ENCODE results near the gene PCSK5. TPM values are rescaled to one million over a fixed set of nuclear protein-coding genes. Genes with fewer than 3 reads are reported as not detected.

Gene PCSK5
- total and polyA plus RNA-seq, 2 experiments from 2014 or later, result 59.1 to 71.7 TPM

DNA sequence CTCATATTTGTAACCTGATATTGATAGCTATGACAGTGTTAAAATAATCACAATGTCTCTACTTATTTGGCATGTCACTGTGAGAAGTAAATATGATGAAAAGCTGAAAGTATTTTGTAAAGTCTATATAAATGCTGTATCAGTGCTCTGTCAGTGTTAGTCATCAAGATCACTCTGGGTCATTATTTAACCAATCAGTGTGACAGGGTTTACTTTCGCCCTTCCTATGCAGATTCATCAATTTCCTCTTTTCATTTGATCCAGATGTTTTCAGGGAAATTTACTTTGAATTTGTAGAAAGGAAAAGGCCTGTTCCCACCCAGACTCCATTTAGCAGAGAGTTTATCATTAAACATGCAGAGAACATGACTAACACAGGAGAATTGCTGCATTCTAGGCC, 9.9 kb upstream of the PCSK5 start:
- Histone ChIP-seq H3K27ac (no peak overlapping the region), H3K9me3 (ENCODE audit: low read depth) (no peaks in the 10 kb centered on the region), H3K79me2 (no peaks in the 10 kb centered on the region), H3K36me3 (replicated peaks; ENCODE audit: insufficient read depth, low read depth) (no peaks in the 10 kb centered on the region), H3K4me1 (ENCODE audit: insufficient read depth) (no peaks in the 10 kb centered on the region), H3K4me3 (no peak overlapping the region), H3K9me2 (replicated peaks; ENCODE audit: insufficient read depth) (no peaks in the 10 kb centered on the region), H3K27me3 (no peaks in the 10 kb centered on the region), H3K4me2 (no peak overlapping the region), H2AFZ (no peak overlapping the region), H4K20me1 (ENCODE audit: insufficient read depth, poor library complexity, severe bottlenecking) (no peaks in the 10 kb centered on the region)
- WGBS (ENCODE audit: low lambda C conversion rate, missing lambda C conversion rate), result 47% methylated on average over 1 of the region's 1 CpG
- TF ChIP-seq, protein P1, sequence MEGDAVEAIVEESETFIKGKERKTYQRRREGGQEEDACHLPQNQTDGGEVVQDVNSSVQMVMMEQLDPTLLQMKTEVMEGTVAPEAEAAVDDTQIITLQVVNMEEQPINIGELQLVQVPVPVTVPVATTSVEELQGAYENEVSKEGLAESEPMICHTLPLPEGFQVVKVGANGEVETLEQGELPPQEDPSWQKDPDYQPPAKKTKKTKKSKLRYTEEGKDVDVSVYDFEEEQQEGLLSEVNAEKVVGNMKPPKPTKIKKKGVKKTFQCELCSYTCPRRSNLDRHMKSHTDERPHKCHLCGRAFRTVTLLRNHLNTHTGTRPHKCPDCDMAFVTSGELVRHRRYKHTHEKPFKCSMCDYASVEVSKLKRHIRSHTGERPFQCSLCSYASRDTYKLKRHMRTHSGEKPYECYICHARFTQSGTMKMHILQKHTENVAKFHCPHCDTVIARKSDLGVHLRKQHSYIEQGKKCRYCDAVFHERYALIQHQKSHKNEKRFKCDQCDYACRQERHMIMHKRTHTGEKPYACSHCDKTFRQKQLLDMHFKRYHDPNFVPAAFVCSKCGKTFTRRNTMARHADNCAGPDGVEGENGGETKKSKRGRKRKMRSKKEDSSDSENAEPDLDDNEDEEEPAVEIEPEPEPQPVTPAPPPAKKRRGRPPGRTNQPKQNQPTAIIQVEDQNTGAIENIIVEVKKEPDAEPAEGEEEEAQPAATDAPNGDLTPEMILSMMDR (IDR thresholded peaks at IDR 0.05; ENCODE audit: poor library complexity), result no peak
- TF ChIP-seq EZH2phosphoT487 (IDR thresholded peaks at IDR 0.05; ENCODE audit: low read depth, severe bottlenecking, unreplicated experiment) (no peak), EZH2 (IDR thresholded peaks at IDR 0.05; ENCODE audit: borderline replicate concordance) (no peak)
- no peak for DNase-seq (ENCODE audit: low spot score)

DNA sequence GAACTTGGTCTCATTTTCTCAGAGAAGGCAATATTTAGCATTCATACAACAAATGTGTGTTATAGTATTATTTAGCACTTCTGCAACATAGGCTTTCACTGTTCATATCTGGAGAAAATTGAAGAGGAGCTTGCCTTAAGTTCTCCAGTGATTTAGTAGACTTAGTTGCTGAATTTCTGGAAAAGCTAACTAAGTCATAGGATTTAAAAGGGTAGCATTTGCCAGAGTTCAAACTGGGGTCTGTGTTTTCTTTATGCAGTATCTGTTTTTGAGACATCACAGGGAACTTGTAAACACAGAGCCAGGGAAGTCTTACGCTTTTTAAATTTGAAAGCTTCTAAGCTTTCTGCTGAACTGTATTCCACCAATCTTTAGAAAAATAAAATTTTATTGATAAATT, 8.7 kb upstream of the PCSK5 start:
- H3K27ac ChIP-seq, result no peak overlapping the region
- H3K4me1 ChIP-seq (ENCODE audit: insufficient read depth), result no peaks in the 10 kb centered on the region
- H3K9me3 ChIP-seq (ENCODE audit: low read depth), result no peaks in the 10 kb centered on the region
- TF ChIP-seq EZH2 (IDR thresholded peaks at IDR 0.05; ENCODE audit: borderline replicate concordance) (no peak), EZH2phosphoT487 (IDR thresholded peaks at IDR 0.05; ENCODE audit: low read depth, severe bottlenecking, unreplicated experiment) (no peak)
- TF ChIP-seq, protein P1 (IDR thresholded peaks at IDR 0.05; ENCODE audit: poor library complexity), result no peak
- H2AFZ ChIP-seq, result no peak overlapping the region
- H3K79me2 ChIP-seq, result no peaks in the 10 kb centered on the region
- no peak overlapping the region for H3K4me3 ChIP-seq
- DNase-seq (ENCODE audit: low spot score), result no peak
- H4K20me1 ChIP-seq (ENCODE audit: insufficient read depth, poor library complexity, severe bottlenecking), result no peaks in the 10 kb centered on the region
- H3K36me3 ChIP-seq (replicated peaks; ENCODE audit: insufficient read depth, low read depth), result no peaks in the 10 kb centered on the region
- 70% methylated on average over 1 of the region's 1 CpG for WGBS (ENCODE audit: low lambda C conversion rate, missing lambda C conversion rate)
- no peaks in the 10 kb centered on the region for H3K9me2 ChIP-seq (replicated peaks; ENCODE audit: insufficient read depth)
- H3K27me3 ChIP-seq, result no peaks in the 10 kb centered on the region
- H3K4me2 ChIP-seq, result peak overlapping the region; percentile 18

DNA sequence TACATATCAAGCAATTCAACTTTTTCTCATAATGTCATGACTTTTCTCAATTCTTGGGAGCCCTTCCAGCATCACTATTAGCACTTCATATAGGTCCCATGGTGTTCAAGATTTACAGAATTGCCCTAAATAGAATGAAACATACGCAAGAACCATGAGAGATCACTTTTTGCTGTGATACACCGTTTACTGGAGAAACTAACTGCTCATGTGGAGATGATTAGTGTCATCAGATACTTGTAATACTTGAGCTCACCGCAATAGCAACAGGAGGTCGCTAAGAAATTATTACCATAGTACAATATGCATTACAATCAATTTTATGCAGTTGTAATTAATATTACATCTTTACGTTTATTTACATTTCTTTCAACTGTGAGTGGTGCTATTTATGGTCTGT, 4.8 kb upstream of the PCSK5 start:
- Histone ChIP-seq H3K4me3 (no peak overlapping the region), H2AFZ (no peak overlapping the region), H3K27me3 (no peaks in the 10 kb centered on the region), H3K9me3 (ENCODE audit: low read depth) (no peaks in the 10 kb centered on the region), H3K79me2 (peaks cover 6% of the 10 kb centered on the region), H3K36me3 (replicated peaks; ENCODE audit: insufficient read depth, low read depth) (no peaks in the 10 kb centered on the region), H3K4me2 (no peak overlapping the region), H3K9me2 (replicated peaks; ENCODE audit: insufficient read depth) (no peaks in the 10 kb centered on the region), H3K27ac (no peak overlapping the region), H3K4me1 (ENCODE audit: insufficient read depth) (no peaks in the 10 kb centered on the region), H4K20me1 (ENCODE audit: insufficient read depth, poor library complexity, severe bottlenecking) (no peaks in the 10 kb centered on the region)
- no peak for DNase-seq (ENCODE audit: low spot score)
- TF ChIP-seq EZH2phosphoT487 (IDR thresholded peaks at IDR 0.05; ENCODE audit: low read depth, severe bottlenecking, unreplicated experiment) (no peak), EZH2 (IDR thresholded peaks at IDR 0.05; ENCODE audit: borderline replicate concordance) (no peak)
- TF ChIP-seq, protein P1 (IDR thresholded peaks at IDR 0.05; ENCODE audit: poor library complexity), result no peak
- 68% methylated on average over 5 of the region's 5 CpGs for WGBS (ENCODE audit: low lambda C conversion rate, missing lambda C conversion rate)

DNA sequence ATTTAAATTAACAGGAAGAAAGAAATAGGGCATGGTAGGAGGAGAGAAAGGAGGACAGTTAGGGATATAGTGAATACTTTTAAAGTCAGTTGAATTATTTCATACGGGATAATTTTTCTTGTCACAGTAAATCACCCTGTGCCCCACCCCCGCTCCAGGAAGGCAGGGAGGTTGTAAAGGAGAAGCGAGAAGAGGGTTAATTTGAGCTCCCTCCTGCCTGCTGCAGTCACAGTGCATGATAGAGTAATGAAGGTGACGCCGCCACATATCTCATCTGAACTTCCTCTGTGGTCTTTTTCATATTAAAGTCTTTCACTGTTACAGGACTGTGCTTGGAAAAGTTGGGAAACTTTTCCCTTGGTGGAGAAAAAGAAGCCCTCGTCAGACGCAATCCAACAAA, 896 bp upstream of the PCSK5 start:
- TF ChIP-seq, protein P1 (IDR thresholded peaks at IDR 0.05; ENCODE audit: poor library complexity), result no peak
- TF ChIP-seq EZH2 (IDR thresholded peaks at IDR 0.05; ENCODE audit: borderline replicate concordance), result no peak
- no peak for TF ChIP-seq EZH2phosphoT487 (IDR thresholded peaks at IDR 0.05; ENCODE audit: low read depth, severe bottlenecking, unreplicated experiment)
- 9% methylated on average over 7 of the region's 7 CpGs for WGBS (ENCODE audit: low lambda C conversion rate, missing lambda C conversion rate)
- DNase-seq (ENCODE audit: low spot score), result no peak
- H3K27ac ChIP-seq, result peak overlapping the region; percentile 77
- peak overlapping the region; percentile 79 for H3K4me2 ChIP-seq
- no peaks in the 10 kb centered on the region for H3K9me3 ChIP-seq (ENCODE audit: low read depth)
- H3K9me2 ChIP-seq (replicated peaks; ENCODE audit: insufficient read depth), result no peaks in the 10 kb centered on the region
- H3K4me1 ChIP-seq (ENCODE audit: insufficient read depth), result peaks cover 6% of the 10 kb centered on the region
- H3K4me3 ChIP-seq, result peak overlapping the region; percentile 70
- no peaks in the 10 kb centered on the region for H3K36me3 ChIP-seq (replicated peaks; ENCODE audit: insufficient read depth, low read depth)
- peak overlapping the region; percentile 81 for H2AFZ ChIP-seq
- peaks cover 13% of the 10 kb centered on the region for H4K20me1 ChIP-seq (ENCODE audit: insufficient read depth, poor library complexity, severe bottlenecking)
- peaks cover 42% of the 10 kb centered on the region for H3K79me2 ChIP-seq
- H3K27me3 ChIP-seq, result no peaks in the 10 kb centered on the region
